HG03039 (cell line): ENCODE results near the gene RBM4B.

Experiments
- ATAC-seq: cut with Tn5 transposase; IDR thresholded peaks from one replicate; pipeline ENCODE4 v1.9.1; 2021; ENCODE audit warnings: mild to moderate bottlenecking, moderate library complexity; ENCODE audit not compliant: unreplicated experiment

RBM4B gene

GRCh38 chr11:66687831-66688281, 10.2 kb upstream of the RBM4B start:
- no peak for ATAC-seq

GRCh38 chr11:66686801-66687750, 9.4 kb upstream of the RBM4B start:
- no peak for ATAC-seq

GRCh38 chr11:66686100-66686785, 8.6 kb upstream of the RBM4B start:
- no peak for ATAC-seq

GRCh38 chr11:66685276-66686099, 7.8 kb upstream of the RBM4B start:
- no peak for ATAC-seq

- ATAC-seq = no peak
Observed at GRCh38 chr11:66684635-66685034, 6.9 kb upstream of the RBM4B start.

- ATAC-seq = no peak
Observed at GRCh38 chr11:66683877-66684276, 6.2 kb upstream of the RBM4B start.

GRCh38 chr11:66680966-66681645, 3.4 kb upstream of the RBM4B start:
- ATAC-seq = no peak

GRCh38 chr11:66676931-66677598, 622 bp downstream of the RBM4B start:
- ATAC-seq = no peak

- ATAC-seq = no peak
Observed at GRCh38 chr11:66676282-66676919, 1.3 kb downstream of the RBM4B start.

GRCh38 chr11:66674964-66675602, 2.6 kb downstream of the RBM4B start:
- no peak for ATAC-seq

- no peak for ATAC-seq
Observed at GRCh38 chr11:66670816-66671215, 6.9 kb downstream of the RBM4B start.

- no peak for ATAC-seq
Observed at GRCh38 chr11:66665369-66665768, 12.3 kb downstream of the RBM4B start.

- ATAC-seq = no peak
Observed at GRCh38 chr11:66663741-66664296, 13.9 kb downstream of the RBM4B start.

- no peak for ATAC-seq
Observed at GRCh38 chr11:66659763-66660162, 17.9 kb downstream of the RBM4B start.

- no peak for ATAC-seq
Observed at GRCh38 chr11:66653123-66653522, 24.6 kb downstream of the RBM4B start.

- ATAC-seq = no peak
Observed at GRCh38 chr11:66652651-66653050, 25.0 kb downstream of the RBM4B start.

- ATAC-seq = no peak
Observed at GRCh38 chr11:66651016-66651415, 26.7 kb downstream of the RBM4B start.

GRCh38 chr11:66649903-66650302, 27.8 kb downstream of the RBM4B start:
- ATAC-seq = no peak

GRCh38 chr11:66646828-66647227, 30.9 kb downstream of the RBM4B start:
- ATAC-seq = no peak
